Uterus (tissue), 2 donors: ENCODE measurements around the gene KRTAP3-1.

Experiments
- POLR2A ChIP-seq, 2 donors: fragments of 450-650 bp; IDR thresholded peaks; one replicate each; pipeline ENCODE4 v1.6.1; 2016; ENCODE audit warnings: antibody characterized with exemption in 2 of 2, mild to moderate bottlenecking in 1 of 2, moderate library complexity in 1 of 2
- TF ChIP-seq, protein P1 (sequence below), 4 experiments: fragments of 200-600 bp in 2 of 4; fragments of 450-650 bp in 2 of 4; sonication (generic) in 2 of 4; IDR thresholded peaks; one replicate each; pipeline ENCODE4 v1.5.1; 2016 to 2019; ENCODE audit warnings: antibody characterized with exemption in 4 of 4, mild to moderate bottlenecking in 2 of 4, moderate library complexity in 1 of 4

- TF ChIP-seq, protein P1, sequence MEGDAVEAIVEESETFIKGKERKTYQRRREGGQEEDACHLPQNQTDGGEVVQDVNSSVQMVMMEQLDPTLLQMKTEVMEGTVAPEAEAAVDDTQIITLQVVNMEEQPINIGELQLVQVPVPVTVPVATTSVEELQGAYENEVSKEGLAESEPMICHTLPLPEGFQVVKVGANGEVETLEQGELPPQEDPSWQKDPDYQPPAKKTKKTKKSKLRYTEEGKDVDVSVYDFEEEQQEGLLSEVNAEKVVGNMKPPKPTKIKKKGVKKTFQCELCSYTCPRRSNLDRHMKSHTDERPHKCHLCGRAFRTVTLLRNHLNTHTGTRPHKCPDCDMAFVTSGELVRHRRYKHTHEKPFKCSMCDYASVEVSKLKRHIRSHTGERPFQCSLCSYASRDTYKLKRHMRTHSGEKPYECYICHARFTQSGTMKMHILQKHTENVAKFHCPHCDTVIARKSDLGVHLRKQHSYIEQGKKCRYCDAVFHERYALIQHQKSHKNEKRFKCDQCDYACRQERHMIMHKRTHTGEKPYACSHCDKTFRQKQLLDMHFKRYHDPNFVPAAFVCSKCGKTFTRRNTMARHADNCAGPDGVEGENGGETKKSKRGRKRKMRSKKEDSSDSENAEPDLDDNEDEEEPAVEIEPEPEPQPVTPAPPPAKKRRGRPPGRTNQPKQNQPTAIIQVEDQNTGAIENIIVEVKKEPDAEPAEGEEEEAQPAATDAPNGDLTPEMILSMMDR (IDR thresholded peaks at IDR 0.05), result no peak
- no peak for TF ChIP-seq POLR2A (IDR thresholded peaks at IDR 0.05)
Measured at GRCh38 chr17:40966848-40967247, 42.1 kb downstream of the KRTAP3-1 start, which contains the start of gene KRT39.
